Fibroblast of mammary gland (primary cell): ENCODE results near the gene ADCY7.

Experiments used
- DNase-seq: peaks from one replicate; pipeline ENCODE4 v3.0.0-alpha.2; 2010; ENCODE audit warnings: low read depth
- H3K4me3 ChIP-seq: 2 replicates; pipeline ENCODE4 v1.5.1; 2011; ENCODE audit warnings: low read depth, mild to moderate bottlenecking, low read length, moderate library complexity; ENCODE audit not compliant: control insufficient read depth
- CTCF ChIP-seq: conservative IDR thresholded peaks from 2 replicates; pipeline ENCODE4 v1.5.1; 2011; ENCODE audit warnings: low read depth, low read length, inconsistent platforms; ENCODE audit not compliant: control insufficient read depth, insufficient read depth

ADCY7 gene

GRCh38 chr16:50315346-50315997, 49.1 kb downstream of the ADCY7 start:
- no peak for TF ChIP-seq CTCF
- no peak overlapping the region for H3K4me3 ChIP-seq
- no peak for DNase-seq

GRCh38 chr16:50316102-50316847, 49.9 kb downstream of the ADCY7 start:
- no peak overlapping the region for H3K4me3 ChIP-seq
- DNase-seq: no peak
- no peak for TF ChIP-seq CTCF

- H3K4me3 ChIP-seq: no peak overlapping the region
- TF ChIP-seq CTCF: no peak
- DNase-seq: no peak
These were observed 50.7 kb downstream of the ADCY7 start for GRCh38 chr16:50316848-50317630.

GRCh38 chr16:50318796-50319578, 52.6 kb downstream of the ADCY7 start:
- no peak for TF ChIP-seq CTCF
- DNase-seq: no peak
- H3K4me3 ChIP-seq: no peak overlapping the region

- TF ChIP-seq CTCF: no peak
These were observed 54.0 kb downstream of the ADCY7 start for GRCh38 chr16:50320310-50320709.

GRCh38 chr16:50322333-50322732, 56.0 kb downstream of the ADCY7 start:
- TF ChIP-seq CTCF: no peak
- DNase-seq: no peak
- no peak overlapping the region for H3K4me3 ChIP-seq

More at GRCh38 chr16:50320310-50320709, 54.0 kb downstream of the ADCY7 start:
- no peak overlapping the region for H3K4me3 ChIP-seq
- no peak for DNase-seq
